Breast epithelium (tissue), 4 donors: Measurements from ENCODE around the gene NEURL1B. TPM values are rescaled to one million over a fixed set of nuclear protein-coding genes. Genes with fewer than 3 reads are reported as not detected.

Source experiments
- DNase-seq, 2 donors: peaks; one replicate each; pipeline ENCODE4 v3.0.0-alpha.2; 2019; ENCODE audit warnings: low spot score in 2 of 2
- H3K27ac ChIP-seq, 2 donors: fragments of 200-600 bp; sonication (generic) in 1 of 2; one replicate each; pipeline ENCODE4 v1.5.1; 2016 to 2019; ENCODE audit warnings: mild to moderate bottlenecking in 1 of 2
- H3K27me3 ChIP-seq, 2 donors: fragments of 200-600 bp; sonication (generic) in 1 of 2; one replicate each; pipeline versions ENCODE4 v1.5.1 to v1.6.0; 2017 to 2019; ENCODE audit warnings: control low read depth in 1 of 2, mild to moderate bottlenecking in 1 of 2
- H3K36me3 ChIP-seq: fragments of 200-600 bp; one replicate; pipeline ENCODE4 v1.5.1; 2019
- H3K4me1 ChIP-seq, 2 donors: fragments of 200-600 bp; sonication (generic); one replicate each; pipeline ENCODE4 v1.5.1; 2016 to 2019; ENCODE audit warnings: control low read depth in 1 of 2
- H3K4me3 ChIP-seq, 3 donors: fragments of 200-600 bp; sonication (generic); 1 replicate in 2 of 3; 2 replicates in 1 of 3; pipeline ENCODE4 v1.5.1; 2016 to 2019; ENCODE audit warnings: mild to moderate bottlenecking in 3 of 3, moderate library complexity in 2 of 3
- H3K9me3 ChIP-seq, 2 donors: fragments of 200-600 bp; sonication (generic) in 1 of 2; one replicate each; pipeline ENCODE4 v1.5.1; 2016 to 2019; ENCODE audit warnings: control low read depth in 1 of 2
- CTCF ChIP-seq, 3 donors: fragments of 450-650 bp; IDR thresholded peaks; one replicate each; pipeline ENCODE4 v1.5.1; 2016 to 2017; ENCODE audit warnings: antibody characterized with exemption in 3 of 3, mild to moderate bottlenecking in 3 of 3, moderate library complexity in 3 of 3
- POLR2A ChIP-seq: fragments of 450-650 bp; IDR thresholded peaks from one replicate; pipeline ENCODE4 v1.6.1; 2016; ENCODE audit warnings: antibody characterized with exemption, mild to moderate bottlenecking, moderate library complexity
- POLR2AphosphoS5 ChIP-seq, 3 donors: sonication (generic); formaldehyde crosslinking; IDR thresholded peaks; one replicate each; pipeline ENCODE4 v1.6.1; 2017; ENCODE audit warnings: antibody characterized with exemption in 3 of 3
- intact Hi-C: fragments of 100-400 bp; cut with DNase I; formaldehyde crosslinking; loops from one replicate; pipeline ENCODE4 v1.15.1; 2023; ENCODE audit warnings: low total_unique reads
- total RNA-seq, 3 donors: library from RNA; depleted of rRNA; stranded (reverse); fragments of >200 nt; gene quantifications; one replicate each; pipeline ENCODE4 v1.1.0, GENCODE V29; 2016

The NEURL1B gene
- total RNA-seq, 3 donors from 2014 or later = 6.3 to 17.0 (median 9.9) TPM

- no peak for TF ChIP-seq CTCF (IDR thresholded peaks at IDR 0.05)
- no peak for TF ChIP-seq POLR2AphosphoS5 (IDR thresholded peaks at IDR 0.05)
- no peak for TF ChIP-seq POLR2A
- DNase-seq = no peak
- peaks cover 0 to 7% of the 10 kb centered on the region in 2 donors for H3K4me1 ChIP-seq
- H3K27ac ChIP-seq = no peak overlapping the region
- H3K36me3 ChIP-seq = no peaks in the 10 kb centered on the region
- H3K27me3 ChIP-seq = no peaks in the 10 kb centered on the region
- H3K9me3 ChIP-seq = no peaks in the 10 kb centered on the region
- intact Hi-C loops = no loop called here
- H3K4me3 ChIP-seq = no peak overlapping the region
Measured at GRCh38 chr5:172594431-172594830, 46.6 kb upstream of the NEURL1B start.

GRCh38 chr5:172594867-172595466 lies 46.1 kb upstream of the NEURL1B start:
- no peaks in the 10 kb centered on the region for H3K27me3 ChIP-seq
- no peaks in the 10 kb centered on the region for H3K9me3 ChIP-seq
- H3K4me3 ChIP-seq = no peak overlapping the region
- no peak for TF ChIP-seq POLR2AphosphoS5 (IDR thresholded peaks at IDR 0.05)
- no peak for TF ChIP-seq CTCF (IDR thresholded peaks at IDR 0.05)
- TF ChIP-seq POLR2A = no peak
- H3K27ac ChIP-seq = no peak overlapping the region
- DNase-seq = no peak
- no peaks in the 10 kb centered on the region for H3K36me3 ChIP-seq
- H3K4me1 ChIP-seq = peaks cover 0 to 7% of the 10 kb centered on the region in 2 donors
- intact Hi-C loops = loop anchor here (5.0 kb wide), 1 partner anchor 1953 kb away; no protein-coding TSS in a partner anchor

DNA sequence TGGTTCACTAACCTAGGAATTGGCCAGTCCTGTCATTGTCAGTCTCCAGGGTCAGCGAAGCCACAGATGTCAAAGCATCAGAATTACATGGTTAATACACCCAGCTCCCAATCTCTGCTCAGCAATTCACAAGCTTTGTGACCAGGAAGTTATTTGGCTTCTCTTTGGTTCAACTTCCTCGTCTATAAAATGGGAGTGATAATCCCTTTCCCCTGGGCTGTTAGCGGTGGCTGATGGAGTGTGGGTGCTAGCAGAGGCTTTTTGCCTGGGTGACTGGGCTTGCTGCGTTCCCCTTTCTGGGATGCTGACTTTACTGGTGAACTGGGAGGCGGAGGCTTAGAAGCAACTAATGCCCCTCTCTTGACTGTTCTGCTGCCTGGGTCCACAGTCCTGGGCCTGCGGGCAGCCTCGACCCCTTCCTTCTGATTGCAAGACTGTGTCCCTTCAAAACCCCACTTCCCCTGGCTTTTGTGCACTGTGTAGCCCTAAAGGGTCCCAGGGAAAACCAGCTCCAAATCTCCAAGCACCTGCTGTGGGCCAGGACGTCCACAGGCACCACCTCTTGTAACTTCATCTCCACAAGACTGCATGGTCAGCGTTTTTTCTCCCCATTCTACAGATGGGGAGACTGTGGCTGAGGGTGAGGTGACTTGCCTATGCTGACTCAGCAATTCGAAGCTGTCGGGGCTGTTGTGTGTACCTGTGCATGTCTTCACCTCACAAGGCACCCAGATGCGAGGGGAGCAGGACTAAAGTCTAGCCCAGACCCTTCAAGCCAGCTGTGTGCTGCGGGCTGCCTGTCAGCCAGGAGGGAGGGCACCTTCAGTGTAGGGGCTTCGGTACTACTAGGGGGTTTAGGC lies 45.2 kb upstream of the NEURL1B start:
- no peak for DNase-seq
- H3K36me3 ChIP-seq = no peaks in the 10 kb centered on the region
- no peak for TF ChIP-seq POLR2A
- no peak for TF ChIP-seq CTCF (IDR thresholded peaks at IDR 0.05)
- no peak for TF ChIP-seq POLR2AphosphoS5 (IDR thresholded peaks at IDR 0.05)
- peaks cover 0 to 7% of the 10 kb centered on the region in 2 donors for H3K4me1 ChIP-seq
- intact Hi-C loops = loop anchor here (5.0 kb wide), 1 partner anchor 1954 kb away; no protein-coding TSS in a partner anchor
- H3K27ac ChIP-seq = no peak overlapping the region
- H3K27me3 ChIP-seq = no peaks in the 10 kb centered on the region
- H3K9me3 ChIP-seq = no peaks in the 10 kb centered on the region
- no peak overlapping the region for H3K4me3 ChIP-seq

DNA sequence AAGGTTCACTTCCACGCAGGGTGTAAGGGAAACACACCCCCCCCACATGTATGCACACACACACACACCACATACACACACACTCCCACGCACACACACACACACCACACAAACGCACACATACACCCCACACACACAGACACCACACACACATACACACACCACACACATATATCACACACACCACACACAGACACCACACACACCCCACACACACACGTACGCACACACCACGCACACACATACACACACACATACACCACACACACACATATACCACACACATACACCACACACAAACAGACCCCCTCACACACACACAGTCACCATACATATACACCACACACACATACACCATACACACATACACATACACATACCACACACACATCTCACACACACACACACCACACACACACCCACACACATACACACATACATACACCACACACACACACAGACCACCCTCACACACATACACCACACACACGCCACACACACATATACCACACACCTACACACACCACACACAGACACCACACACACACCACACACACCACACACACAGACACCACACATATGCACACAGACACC lies 44.3 kb upstream of the NEURL1B start:
- TF ChIP-seq CTCF (IDR thresholded peaks at IDR 0.05) (no peak), POLR2A (no peak), POLR2AphosphoS5 (IDR thresholded peaks at IDR 0.05) (no peak)
- DNase-seq = no peak

More for the DNA sequence above, 44.3 kb upstream of the NEURL1B start:
- Histone ChIP-seq H3K4me1 (peaks cover 0 to 7% of the 10 kb centered on the region in 2 donors), H3K27me3 (no peaks in the 10 kb centered on the region), H3K36me3 (no peaks in the 10 kb centered on the region), H3K4me3 (no peak overlapping the region), H3K9me3 (no peaks in the 10 kb centered on the region), H3K27ac (no peak overlapping the region)
- intact Hi-C loops = loop anchor here (5.0 kb wide), 1 partner anchor 1954 kb away; no protein-coding TSS in a partner anchor
